ENCODE data around the gene CGB2. TPM values are rescaled to one million over a fixed set of nuclear protein-coding genes. Genes with fewer than 3 reads are reported as not detected.

Gene CGB2
- total and polyA plus RNA-seq, 2 of the 13 experiments (the other 11 are each of a cell fraction or from before 2014, with no cell fraction given), result not detected

GRCh38 chr19:48993175-48994034 lies 38.3 kb upstream of the CGB2 start, which contains the start of the genes GYS1 and RUVBL2 (continued):
- no peak for TF ChIP-seq ZNF484 (CRISPR knock-in tag; IDR thresholded peaks at IDR 0.05; ENCODE audit: borderline replicate concordance, low read depth)
- no peak for TF ChIP-seq ZNF672 (CRISPR knock-in tag; IDR thresholded peaks at IDR 0.05)
- TF ChIP-seq U2AF1 (optimal IDR thresholded peaks at IDR 0.05; ENCODE audit: low read depth, low read length), result no peak
- TF ChIP-seq HMGXB4 (CRISPR knock-in tag; IDR thresholded peaks at IDR 0.05; ENCODE audit: borderline replicate concordance in 1 of 2, low read depth in 1 of 2), result peak; percentile 92 to 95
- no peak for TF ChIP-seq SRF (IDR thresholded peaks at IDR 0.05; ENCODE audit: low read depth, low read length)
- peak; percentile 86 for TF ChIP-seq SIN3A (IDR thresholded peaks at IDR 0.05; ENCODE audit: borderline replicate concordance, low read depth, low read length)
- no peak for TF ChIP-seq HOXA7 (CRISPR knock-in tag; IDR thresholded peaks at IDR 0.05)
- TF ChIP-seq RBAK (CRISPR knock-in tag; IDR thresholded peaks at IDR 0.05), result no peak
- no peak for TF ChIP-seq ZNF234 (CRISPR knock-in tag; conservative IDR thresholded peaks at IDR 0.05)
- TF ChIP-seq GZF1 (CRISPR knock-in tag; IDR thresholded peaks at IDR 0.05), result no peak
- TF ChIP-seq KLF13 (CRISPR knock-in tag; IDR thresholded peaks at IDR 0.05), result no peak
- TF ChIP-seq ZNF614 (CRISPR knock-in tag; IDR thresholded peaks at IDR 0.05; ENCODE audit: borderline replicate concordance), result no peak; the same call in 1 of the 2 replicates
- TF ChIP-seq ONECUT2 (CRISPR knock-in tag; IDR thresholded peaks at IDR 0.05), result no peak
- TF ChIP-seq PHB2 (IDR thresholded peaks at IDR 0.05; ENCODE audit: partially characterized antibody), result no peak
- TF ChIP-seq GMEB1 (CRISPR knock-in tag; IDR thresholded peaks at IDR 0.05; ENCODE audit: borderline replicate concordance), result peak; percentile 70
- peak; percentile 56; the same call in 1 of the 2 replicates for TF ChIP-seq ARNTL (CRISPR knock-in tag; IDR thresholded peaks at IDR 0.05)
- 0 out of 2 replicates have a peak, but pooled peaks have one; percentile 45 for TF ChIP-seq JUND (CRISPR knock-in tag; IDR thresholded peaks at IDR 0.05)
- no peak for TF ChIP-seq ZMYM2 (CRISPR knock-in tag; IDR thresholded peaks at IDR 0.05)
- TF ChIP-seq MTF1 (CRISPR knock-in tag; IDR thresholded peaks at IDR 0.05), result no peak
- TF ChIP-seq, protein P1, sequence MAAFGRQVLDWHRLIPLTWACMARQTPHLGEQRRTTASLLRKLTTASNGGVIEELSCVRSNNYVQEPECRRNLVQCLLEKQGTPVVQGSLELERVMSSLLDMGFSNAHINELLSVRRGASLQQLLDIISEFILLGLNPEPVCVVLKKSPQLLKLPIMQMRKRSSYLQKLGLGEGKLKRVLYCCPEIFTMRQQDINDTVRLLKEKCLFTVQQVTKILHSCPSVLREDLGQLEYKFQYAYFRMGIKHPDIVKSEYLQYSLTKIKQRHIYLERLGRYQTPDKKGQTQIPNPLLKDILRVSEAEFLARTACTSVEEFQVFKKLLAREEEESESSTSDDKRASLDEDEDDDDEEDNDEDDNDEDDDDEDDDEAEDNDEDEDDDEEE (CRISPR knock-in tag; IDR thresholded peaks at IDR 0.05), result peak; percentile 42; the same call in 1 of the 2 replicates
- peak; percentile 86; the same call in 1 of the 2 replicates for TF ChIP-seq ZNF33A (CRISPR knock-in tag; IDR thresholded peaks at IDR 0.05; ENCODE audit: borderline replicate concordance)
- peak; percentile 78; the same call in 1 of the 2 replicates for TF ChIP-seq ZNF350 (CRISPR knock-in tag; IDR thresholded peaks at IDR 0.05; ENCODE audit: borderline replicate concordance, low read depth)
- peak; percentile 53 for TF ChIP-seq ZNF18 (CRISPR knock-in tag; IDR thresholded peaks at IDR 0.05; ENCODE audit: insufficient replicate concordance)
